HepG2 (cell line): ENCODE results near the gene CLCNKA. TPM values are rescaled to one million over a fixed set of nuclear protein-coding genes. Genes with fewer than 3 reads are reported as not detected.

Experiments
- DPF2 ChIP-seq: sonication (generic); formaldehyde crosslinking; IDR thresholded peaks from 2 replicates; pipeline ENCODE4 v1.4.0; 2020; ENCODE audit warnings: mild to moderate bottlenecking, low read depth, missing genetic modification reagents, borderline replicate concordance
- ELF1 ChIP-seq: sonication (generic); formaldehyde crosslinking; IDR thresholded peaks from 2 replicates; pipeline ENCODE4 v1.4.0; 2020; ENCODE audit warnings: missing genetic modification reagents
- FOXJ3 ChIP-seq: sonication (generic); formaldehyde crosslinking; IDR thresholded peaks from 2 replicates; pipeline ENCODE4 v1.4.0; 2020; ENCODE audit warnings: missing genetic modification reagents, mild to moderate bottlenecking, borderline replicate concordance
- IRF2 ChIP-seq: IDR thresholded peaks from 2 replicates; pipeline ENCODE4 v1.6.1; 2018; ENCODE audit warnings: missing genetic modification reagents, missing compliant biosample characterization
- JUND ChIP-seq: sonication (generic); formaldehyde crosslinking; IDR thresholded peaks from 2 replicates; pipeline ENCODE4 v1.8.0; 2022; ENCODE audit warnings: mild to moderate bottlenecking, missing genetic modification reagents
- KLF12 ChIP-seq: sonication (generic); formaldehyde crosslinking; IDR thresholded peaks from 2 replicates; pipeline ENCODE4 v1.4.0; 2020; ENCODE audit warnings: missing genetic modification reagents, borderline replicate concordance
- MED1 ChIP-seq: sonication (generic); formaldehyde crosslinking; IDR thresholded peaks from 2 replicates; pipeline ENCODE4 v1.4.0; 2020; ENCODE audit warnings: missing genetic modification reagents
- NFYB ChIP-seq: sonication (generic); formaldehyde crosslinking; IDR thresholded peaks from 2 replicates; pipeline ENCODE4 v1.4.0; 2020; ENCODE audit warnings: missing genetic modification reagents
- NR2F2 ChIP-seq: IDR thresholded peaks from 2 replicates; pipeline ENCODE4 v1.6.1; 2012; ENCODE audit warnings: low read depth, inconsistent platforms, borderline replicate concordance
- PAF1 ChIP-seq: IDR thresholded peaks from 2 replicates; pipeline ENCODE4 v1.6.1; 2016; ENCODE audit warnings: missing genetic modification reagents, missing compliant biosample characterization
- RELA ChIP-seq: sonication (generic); formaldehyde crosslinking; IDR thresholded peaks from 2 replicates; pipeline ENCODE4 v1.4.0; 2020; ENCODE audit warnings: missing genetic modification reagents
- SNAPC2 ChIP-seq: sonication (generic); formaldehyde crosslinking; IDR thresholded peaks from 2 replicates; pipeline ENCODE4 v1.8.1; 2022; ENCODE audit warnings: mild to moderate bottlenecking, missing genetic modification reagents
- TARDBP ChIP-seq: sonication (generic); formaldehyde crosslinking; IDR thresholded peaks from 2 replicates; pipeline ENCODE4 v1.8.0; 2022; ENCODE audit warnings: mild to moderate bottlenecking, missing genetic modification reagents
- TBX3 ChIP-seq: fragments of 450-650 bp; IDR thresholded peaks from 2 replicates; pipeline ENCODE4 v1.6.1; 2017; ENCODE audit warnings: antibody characterized with exemption, mild to moderate bottlenecking, inconsistent platforms, borderline replicate concordance
- ZFP62 ChIP-seq: sonication (generic); formaldehyde crosslinking; IDR thresholded peaks from 2 replicates; pipeline ENCODE4 v1.4.0; 2020; ENCODE audit warnings: missing genetic modification reagents
- ZKSCAN5 ChIP-seq: sonication (generic); formaldehyde crosslinking; IDR thresholded peaks from 2 replicates; pipeline ENCODE4 v1.5.1; 2020; ENCODE audit warnings: mild to moderate bottlenecking, missing genetic modification reagents
- ZNF160 ChIP-seq: sonication (generic); formaldehyde crosslinking; IDR thresholded peaks from 2 replicates; pipeline ENCODE4 v1.8.0; 2022; ENCODE audit warnings: mild to moderate bottlenecking, inconsistent platforms, missing genetic modification reagents
- ZNF20 ChIP-seq: sonication (generic); formaldehyde crosslinking; IDR thresholded peaks from 2 replicates; pipeline ENCODE4 v1.4.0; 2020; ENCODE audit warnings: mild to moderate bottlenecking, moderate library complexity, missing genetic modification reagents
- ZNF354B ChIP-seq: sonication (generic); formaldehyde crosslinking; IDR thresholded peaks from 2 replicates; pipeline ENCODE4 v1.8.0; 2022; ENCODE audit warnings: mild to moderate bottlenecking, missing genetic modification reagents
- ZNF441 ChIP-seq: sonication (generic); formaldehyde crosslinking; IDR thresholded peaks from 2 replicates; pipeline ENCODE4 v1.7.0; 2021; ENCODE audit warnings: missing genetic modification reagents, borderline replicate concordance
- ZNF768 ChIP-seq: sonication (generic); formaldehyde crosslinking; IDR thresholded peaks from 2 replicates; pipeline ENCODE4 v1.4.0; 2020; ENCODE audit warnings: missing genetic modification reagents
- polyA plus RNA-seq, 8 experiments: library from polyadenylated mRNA; depleted of rRNA in 3 of 8; stranded (reverse) in 7 of 8; unstranded in 1 of 8; fragments of >200 nt; fragmentation: Illumina TruSeq in 4 of 8; extraction: Trizol in 4 of 8; gene quantifications; 2 replicates each; pipeline versions ENCODE4 v1.2.1 to v1.2.3, GENCODE V29; 2011 to 2016; ENCODE audit warnings: low read depth in 4 of 8, missing spikeins in 1 of 8, mixed read lengths in 1 of 8; ENCODE audit not compliant: insufficient read depth in 1 of 8
- total RNA-seq, 5 experiments: library from RNA; depleted of rRNA; stranded (reverse); fragments of >200 nt; fragmentation: Illumina TruSeq; extraction: Trizol; gene quantifications; 2 replicates each; pipeline ENCODE4 v1.2.3, GENCODE V29; 2016; ENCODE audit warnings: low read depth in 1 of 5
- TF ChIP-seq, protein P1 (sequence below): IDR thresholded peaks from 2 replicates; pipeline ENCODE4 v1.6.1; 2012; ENCODE audit warnings: inconsistent platforms
- TF ChIP-seq, protein P2 (sequence below): sonication (generic); formaldehyde crosslinking; conservative IDR thresholded peaks from 2 replicates; pipeline ENCODE4 v1.4.0; 2020; ENCODE audit warnings: mild to moderate bottlenecking, missing genetic modification reagents, moderate library complexity
- TF ChIP-seq, protein P3 (sequence below): sonication (generic); formaldehyde crosslinking; IDR thresholded peaks from 2 replicates; pipeline ENCODE4 v1.4.0; 2020; ENCODE audit warnings: missing genetic modification reagents

Gene CLCNKA
- total and polyA plus RNA-seq, 2 of the 13 experiments (the other 11 are each of a cell fraction or from before 2014, with no cell fraction given): 0.03 TPM; not detected in 1

DNA sequence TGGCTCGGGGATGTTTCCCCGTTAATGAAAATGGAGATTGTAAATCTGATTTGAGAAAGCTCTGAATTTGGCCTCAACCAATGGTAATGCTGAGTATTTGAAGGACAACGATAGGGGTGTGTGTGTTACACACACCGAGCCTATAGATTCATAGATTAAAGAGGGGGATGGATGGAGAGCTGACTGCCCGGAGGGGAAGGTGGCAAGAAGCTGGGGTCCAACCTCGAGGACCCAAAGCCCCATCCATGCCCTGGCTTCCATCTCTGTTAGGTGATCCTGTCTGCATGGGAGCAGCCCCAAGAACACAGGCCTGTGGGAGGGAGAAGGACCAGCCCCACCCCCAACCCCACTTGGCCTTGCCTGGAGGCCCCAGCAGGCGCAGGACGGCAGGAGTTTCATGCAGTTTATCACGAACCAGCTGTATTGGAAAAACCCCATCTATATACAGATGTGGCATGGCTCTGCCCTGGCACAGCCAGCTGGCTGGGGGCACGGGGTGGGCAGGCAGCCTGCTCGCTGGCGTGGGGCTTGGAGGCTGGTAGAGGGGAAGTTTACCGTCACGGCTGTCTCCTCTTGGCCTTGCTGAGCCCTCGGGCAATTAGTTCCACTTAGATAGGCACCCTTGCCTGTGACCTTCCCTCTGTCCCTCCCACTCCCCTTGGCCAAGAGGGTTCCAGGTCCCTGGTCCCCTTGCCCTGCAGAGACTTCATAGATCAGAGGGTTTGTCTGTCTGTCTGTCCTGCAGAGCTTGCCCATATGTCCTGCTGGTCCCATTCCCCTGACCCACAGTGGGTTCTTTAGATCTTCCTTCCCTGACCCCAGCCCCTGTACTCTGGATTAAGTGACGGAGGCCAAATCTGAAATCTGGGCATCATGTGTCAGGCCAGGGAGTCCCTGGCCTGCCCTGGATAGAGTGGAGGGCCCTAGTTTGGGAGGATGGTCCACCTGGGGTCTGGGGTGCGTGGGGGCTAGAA lies 7.0 kb upstream of the CLCNKA start (continued):
- TF ChIP-seq SNAPC2 (no peak), DPF2 (CRISPR knock-in tag) (no peak), ZNF160 (CRISPR knock-in tag) (no peak), ZNF20 (CRISPR knock-in tag) (no peak), NFYB (CRISPR knock-in tag) (no peak), ZNF354B (CRISPR knock-in tag) (no peak), TBX3 (no peak), TARDBP (CRISPR knock-in tag) (no peak), RELA (CRISPR knock-in tag) (no peak), NR2F2 (no peak), ZNF441 (CRISPR knock-in tag) (no peak), IRF2 (CRISPR knock-in tag) (no peak; the same call in 1 of the 2 replicates), KLF12 (CRISPR knock-in tag) (no peak), ZFP62 (CRISPR knock-in tag) (no peak), PAF1 (no peak), JUND (CRISPR knock-in tag) (no peak), FOXJ3 (no peak), ZKSCAN5 (CRISPR knock-in tag) (no peak), ELF1 (CRISPR knock-in tag) (no peak), ZNF768 (CRISPR knock-in tag) (0 out of 2 replicates have a peak, but pooled peaks have one; percentile 21), MED1 (CRISPR knock-in tag) (no peak; the same call in 1 of the 2 replicates)
- TF ChIP-seq, protein P1, sequence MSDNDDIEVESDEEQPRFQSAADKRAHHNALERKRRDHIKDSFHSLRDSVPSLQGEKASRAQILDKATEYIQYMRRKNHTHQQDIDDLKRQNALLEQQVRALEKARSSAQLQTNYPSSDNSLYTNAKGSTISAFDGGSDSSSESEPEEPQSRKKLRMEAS: peak; percentile 82
- TF ChIP-seq, protein P2, sequence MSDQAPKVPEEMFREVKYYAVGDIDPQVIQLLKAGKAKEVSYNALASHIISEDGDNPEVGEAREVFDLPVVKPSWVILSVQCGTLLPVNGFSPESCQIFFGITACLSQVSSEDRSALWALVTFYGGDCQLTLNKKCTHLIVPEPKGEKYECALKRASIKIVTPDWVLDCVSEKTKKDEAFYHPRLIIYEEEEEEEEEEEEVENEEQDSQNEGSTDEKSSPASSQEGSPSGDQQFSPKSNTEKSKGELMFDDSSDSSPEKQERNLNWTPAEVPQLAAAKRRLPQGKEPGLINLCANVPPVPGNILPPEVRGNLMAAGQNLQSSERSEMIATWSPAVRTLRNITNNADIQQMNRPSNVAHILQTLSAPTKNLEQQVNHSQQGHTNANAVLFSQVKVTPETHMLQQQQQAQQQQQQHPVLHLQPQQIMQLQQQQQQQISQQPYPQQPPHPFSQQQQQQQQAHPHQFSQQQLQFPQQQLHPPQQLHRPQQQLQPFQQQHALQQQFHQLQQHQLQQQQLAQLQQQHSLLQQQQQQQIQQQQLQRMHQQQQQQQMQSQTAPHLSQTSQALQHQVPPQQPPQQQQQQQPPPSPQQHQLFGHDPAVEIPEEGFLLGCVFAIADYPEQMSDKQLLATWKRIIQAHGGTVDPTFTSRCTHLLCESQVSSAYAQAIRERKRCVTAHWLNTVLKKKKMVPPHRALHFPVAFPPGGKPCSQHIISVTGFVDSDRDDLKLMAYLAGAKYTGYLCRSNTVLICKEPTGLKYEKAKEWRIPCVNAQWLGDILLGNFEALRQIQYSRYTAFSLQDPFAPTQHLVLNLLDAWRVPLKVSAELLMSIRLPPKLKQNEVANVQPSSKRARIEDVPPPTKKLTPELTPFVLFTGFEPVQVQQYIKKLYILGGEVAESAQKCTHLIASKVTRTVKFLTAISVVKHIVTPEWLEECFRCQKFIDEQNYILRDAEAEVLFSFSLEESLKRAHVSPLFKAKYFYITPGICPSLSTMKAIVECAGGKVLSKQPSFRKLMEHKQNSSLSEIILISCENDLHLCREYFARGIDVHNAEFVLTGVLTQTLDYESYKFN (CRISPR knock-in tag): 0 out of 2 replicates have a peak, but pooled peaks have one; percentile 14
- TF ChIP-seq, protein P3, sequence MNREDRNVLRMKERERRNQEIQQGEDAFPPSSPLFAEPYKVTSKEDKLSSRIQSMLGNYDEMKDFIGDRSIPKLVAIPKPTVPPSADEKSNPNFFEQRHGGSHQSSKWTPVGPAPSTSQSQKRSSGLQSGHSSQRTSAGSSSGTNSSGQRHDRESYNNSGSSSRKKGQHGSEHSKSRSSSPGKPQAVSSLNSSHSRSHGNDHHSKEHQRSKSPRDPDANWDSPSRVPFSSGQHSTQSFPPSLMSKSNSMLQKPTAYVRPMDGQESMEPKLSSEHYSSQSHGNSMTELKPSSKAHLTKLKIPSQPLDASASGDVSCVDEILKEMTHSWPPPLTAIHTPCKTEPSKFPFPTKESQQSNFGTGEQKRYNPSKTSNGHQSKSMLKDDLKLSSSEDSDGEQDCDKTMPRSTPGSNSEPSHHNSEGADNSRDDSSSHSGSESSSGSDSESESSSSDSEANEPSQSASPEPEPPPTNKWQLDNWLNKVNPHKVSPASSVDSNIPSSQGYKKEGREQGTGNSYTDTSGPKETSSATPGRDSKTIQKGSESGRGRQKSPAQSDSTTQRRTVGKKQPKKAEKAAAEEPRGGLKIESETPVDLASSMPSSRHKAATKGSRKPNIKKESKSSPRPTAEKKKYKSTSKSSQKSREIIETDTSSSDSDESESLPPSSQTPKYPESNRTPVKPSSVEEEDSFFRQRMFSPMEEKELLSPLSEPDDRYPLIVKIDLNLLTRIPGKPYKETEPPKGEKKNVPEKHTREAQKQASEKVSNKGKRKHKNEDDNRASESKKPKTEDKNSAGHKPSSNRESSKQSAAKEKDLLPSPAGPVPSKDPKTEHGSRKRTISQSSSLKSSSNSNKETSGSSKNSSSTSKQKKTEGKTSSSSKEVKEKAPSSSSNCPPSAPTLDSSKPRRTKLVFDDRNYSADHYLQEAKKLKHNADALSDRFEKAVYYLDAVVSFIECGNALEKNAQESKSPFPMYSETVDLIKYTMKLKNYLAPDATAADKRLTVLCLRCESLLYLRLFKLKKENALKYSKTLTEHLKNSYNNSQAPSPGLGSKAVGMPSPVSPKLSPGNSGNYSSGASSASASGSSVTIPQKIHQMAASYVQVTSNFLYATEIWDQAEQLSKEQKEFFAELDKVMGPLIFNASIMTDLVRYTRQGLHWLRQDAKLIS (CRISPR knock-in tag): no peak
